OCI-LY1 (cell line): ENCODE results near the gene SMIM32.

Experiments
- H2AFZ ChIP-seq: fragments of 200-600 bp; sonication (generic), shearing (Covaris generic); 2 replicates; pipeline ENCODE4 v1.6.0; 2014; ENCODE audit warnings: antibody characterized with exemption, mild to moderate bottlenecking, low read length
- H3F3A ChIP-seq: fragments of 200-600 bp; sonication (generic), shearing (Covaris generic); 2 replicates; pipeline ENCODE4 v1.6.0; 2014; ENCODE audit warnings: mild to moderate bottlenecking, antibody characterized with exemption, low read length, moderate library complexity; ENCODE audit not compliant: insufficient read depth
- H3K27ac ChIP-seq: fragments of 200-600 bp; sonication (generic); 2 replicates; pipeline ENCODE4 v1.5.1; 2014; ENCODE audit warnings: low read length, mixed run types, mild to moderate bottlenecking, low read depth; ENCODE audit not compliant: poor library complexity, severe bottlenecking
- H3K27me3 ChIP-seq: fragments of 200-600 bp; sonication (generic); 2 replicates; pipeline ENCODE4 v1.6.0; 2014; ENCODE audit warnings: antibody characterized with exemption, mild to moderate bottlenecking, low read length, moderate library complexity; ENCODE audit not compliant: insufficient read depth
- H3K36me3 ChIP-seq: fragments of 200-600 bp; sonication (generic); 2 replicates; pipeline ENCODE4 v1.6.1; 2014; ENCODE audit warnings: mild to moderate bottlenecking, antibody characterized with exemption, low read length, moderate library complexity, mixed read lengths; ENCODE audit not compliant: insufficient read depth
- H3K4me1 ChIP-seq: fragments of 200-600 bp; sonication (generic); 2 replicates; pipeline ENCODE4 v1.5.1; 2014; ENCODE audit warnings: mild to moderate bottlenecking, low read length, moderate library complexity; ENCODE audit not compliant: insufficient read depth, severe bottlenecking
- H3K4me2 ChIP-seq: fragments of 200-600 bp; sonication (generic), shearing (Covaris generic); 2 replicates; pipeline ENCODE4 v1.6.1; 2014; ENCODE audit warnings: low read length
- H3K4me3 ChIP-seq: fragments of 200-600 bp; sonication (generic); 2 replicates; pipeline ENCODE4 v1.5.1; 2014; ENCODE audit warnings: low read length, low read depth, mild to moderate bottlenecking, mixed read lengths; ENCODE audit not compliant: poor library complexity, severe bottlenecking
- H3K79me2 ChIP-seq: fragments of 200-600 bp; shearing (Covaris generic); 2 replicates; pipeline ENCODE4 v1.6.1; 2016; ENCODE audit warnings: mixed run types, low read length, mixed read lengths; ENCODE audit not compliant: insufficient read depth
- H3K9ac ChIP-seq: fragments of 200-600 bp; sonication (generic), shearing (Covaris generic); 2 replicates; pipeline ENCODE4 v1.6.1; 2014; ENCODE audit warnings: mild to moderate bottlenecking, low read length, mixed read lengths
- H3K9me2 ChIP-seq: fragments of 200-600 bp; sonication (generic), shearing (Covaris generic); 2 replicates; pipeline ENCODE4 v1.6.1; 2014; ENCODE audit warnings: low read depth, mild to moderate bottlenecking, low read length, mixed read lengths
- H3K9me3 ChIP-seq: fragments of 200-600 bp; shearing (Covaris generic); 2 replicates; pipeline ENCODE4 v1.6.1; 2014; ENCODE audit warnings: low read length, mixed read lengths
- H4K20me1 ChIP-seq: fragments of 200-600 bp; sonication (generic), shearing (Covaris generic); 2 replicates; pipeline ENCODE4 v1.6.0; 2016; ENCODE audit warnings: mild to moderate bottlenecking, low read length; ENCODE audit not compliant: insufficient read depth
- EZH2 ChIP-seq: fragments of 200-600 bp; sonication (generic), shearing (Covaris generic); IDR thresholded peaks from 2 replicates; pipeline ENCODE4 v1.8.0; 2017; ENCODE audit warnings: borderline replicate concordance, mixed run types, mild to moderate bottlenecking, antibody characterized with exemption, low read length, moderate library complexity, mixed read lengths
- TF ChIP-seq, protein P1 (sequence below): fragments of 200-600 bp; sonication (generic), shearing (Covaris generic); IDR thresholded peaks from 2 replicates; pipeline ENCODE4 v1.5.1; 2017; ENCODE audit warnings: mild to moderate bottlenecking, antibody characterized with exemption, low read length, moderate library complexity, mixed read lengths

SMIM32 gene

DNA sequence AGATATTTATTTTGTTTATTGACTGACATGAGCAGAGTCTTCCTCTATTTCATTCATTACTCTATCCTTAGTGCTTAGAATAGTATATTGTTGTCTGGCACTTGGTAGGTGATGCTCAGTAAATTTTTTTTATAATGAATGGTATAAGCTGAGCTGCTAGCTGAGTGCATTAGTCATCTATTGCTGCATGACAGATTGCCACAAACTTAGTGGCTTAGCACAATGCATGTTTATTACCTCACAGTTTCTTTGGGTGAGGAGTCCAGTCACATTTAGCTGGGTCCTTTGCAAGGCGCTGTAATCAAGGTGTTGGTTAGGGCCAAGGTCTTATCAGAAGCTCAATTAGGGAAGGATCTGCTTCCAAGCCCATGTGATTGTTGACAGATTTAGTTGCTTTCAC is 37.2 kb downstream of the SMIM32 start:
- no peak overlapping the region for H3K4me3 ChIP-seq
- no peak overlapping the region for H3K9ac ChIP-seq
- TF ChIP-seq EZH2 = no peak
- TF ChIP-seq, protein P1, sequence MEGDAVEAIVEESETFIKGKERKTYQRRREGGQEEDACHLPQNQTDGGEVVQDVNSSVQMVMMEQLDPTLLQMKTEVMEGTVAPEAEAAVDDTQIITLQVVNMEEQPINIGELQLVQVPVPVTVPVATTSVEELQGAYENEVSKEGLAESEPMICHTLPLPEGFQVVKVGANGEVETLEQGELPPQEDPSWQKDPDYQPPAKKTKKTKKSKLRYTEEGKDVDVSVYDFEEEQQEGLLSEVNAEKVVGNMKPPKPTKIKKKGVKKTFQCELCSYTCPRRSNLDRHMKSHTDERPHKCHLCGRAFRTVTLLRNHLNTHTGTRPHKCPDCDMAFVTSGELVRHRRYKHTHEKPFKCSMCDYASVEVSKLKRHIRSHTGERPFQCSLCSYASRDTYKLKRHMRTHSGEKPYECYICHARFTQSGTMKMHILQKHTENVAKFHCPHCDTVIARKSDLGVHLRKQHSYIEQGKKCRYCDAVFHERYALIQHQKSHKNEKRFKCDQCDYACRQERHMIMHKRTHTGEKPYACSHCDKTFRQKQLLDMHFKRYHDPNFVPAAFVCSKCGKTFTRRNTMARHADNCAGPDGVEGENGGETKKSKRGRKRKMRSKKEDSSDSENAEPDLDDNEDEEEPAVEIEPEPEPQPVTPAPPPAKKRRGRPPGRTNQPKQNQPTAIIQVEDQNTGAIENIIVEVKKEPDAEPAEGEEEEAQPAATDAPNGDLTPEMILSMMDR = no peak
- no peak overlapping the region for H3K27ac ChIP-seq
- no peaks in the 10 kb centered on the region for H4K20me1 ChIP-seq
- peaks cover 2% of the 10 kb centered on the region for H3K4me1 ChIP-seq
- H3K27me3 ChIP-seq = no peaks in the 10 kb centered on the region
- H3K79me2 ChIP-seq = peaks cover 42% of the 10 kb centered on the region
- H3K9me2 ChIP-seq = no peaks in the 10 kb centered on the region
- no peak overlapping the region for H2AFZ ChIP-seq
- H3K4me2 ChIP-seq = no peak overlapping the region
- no peaks in the 10 kb centered on the region for H3F3A ChIP-seq
- H3K9me3 ChIP-seq = no peaks in the 10 kb centered on the region
- H3K36me3 ChIP-seq = peaks cover 70% of the 10 kb centered on the region

DNA sequence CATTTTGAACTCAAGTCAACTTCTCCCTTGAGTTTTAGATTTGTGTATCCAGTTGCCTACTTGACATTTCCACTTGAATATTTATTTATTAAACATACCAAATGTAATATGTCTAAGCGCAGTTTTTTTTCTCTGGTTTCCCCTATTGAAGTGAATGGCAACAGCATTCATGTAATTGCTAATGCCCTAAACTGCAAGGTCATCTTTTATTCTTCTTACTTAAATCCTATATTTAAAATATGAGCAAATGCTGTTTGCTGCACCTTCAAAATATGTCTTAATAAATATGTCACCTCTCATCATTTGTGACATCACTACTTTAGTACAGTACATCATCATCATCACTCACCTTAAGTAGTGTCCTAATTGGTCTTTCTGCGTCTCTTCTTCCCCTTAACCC is 37.9 kb downstream of the SMIM32 start:
- no peaks in the 10 kb centered on the region for H3K4me1 ChIP-seq
- no peaks in the 10 kb centered on the region for H4K20me1 ChIP-seq
- H3K27ac ChIP-seq = no peak overlapping the region
- peaks cover 65% of the 10 kb centered on the region for H3K36me3 ChIP-seq
- peaks cover 49% of the 10 kb centered on the region for H3K79me2 ChIP-seq
- no peaks in the 10 kb centered on the region for H3K9me2 ChIP-seq
- TF ChIP-seq EZH2 = no peak
- TF ChIP-seq, protein P1 = no peak
- H3K9me3 ChIP-seq = no peaks in the 10 kb centered on the region
- no peak overlapping the region for H2AFZ ChIP-seq
- H3K4me3 ChIP-seq = no peak overlapping the region
- H3K4me2 ChIP-seq = no peak overlapping the region
- no peaks in the 10 kb centered on the region for H3K27me3 ChIP-seq
- no peaks in the 10 kb centered on the region for H3F3A ChIP-seq
- H3K9ac ChIP-seq = no peak overlapping the region

DNA sequence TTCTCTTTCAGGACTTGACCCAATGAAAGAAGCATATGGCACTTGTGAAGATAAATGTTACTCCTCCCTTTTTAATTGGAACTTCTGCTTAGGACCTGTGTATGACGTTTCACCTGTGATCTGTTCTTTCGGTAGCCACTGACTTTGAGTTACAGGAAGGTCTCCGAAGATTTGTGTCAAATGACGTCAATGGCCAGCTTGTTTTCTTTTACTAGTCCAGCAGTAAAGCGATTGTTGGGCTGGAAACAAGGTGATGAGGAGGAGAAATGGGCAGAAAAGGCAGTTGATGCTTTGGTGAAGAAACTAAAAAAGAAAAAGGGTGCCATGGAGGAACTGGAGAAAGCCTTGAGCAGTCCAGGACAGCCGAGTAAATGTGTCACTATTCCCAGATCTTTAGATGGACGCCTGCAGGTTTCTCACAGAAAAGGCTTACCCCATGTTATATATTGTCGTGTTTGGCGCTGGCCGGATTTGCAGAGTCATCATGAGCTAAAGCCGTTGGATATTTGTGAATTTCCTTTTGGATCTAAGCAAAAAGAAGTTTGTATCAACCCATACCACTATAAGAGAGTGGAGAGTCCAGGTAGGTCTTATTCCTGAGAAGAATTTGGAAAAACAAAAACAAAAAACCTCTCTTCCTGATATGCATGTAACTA is 39.3 kb downstream of the SMIM32 start:
- Histone ChIP-seq H3K79me2 (peaks cover 55% of the 10 kb centered on the region), H3K9me2 (no peaks in the 10 kb centered on the region), H3K4me3 (no peak overlapping the region), H3K9me3 (no peaks in the 10 kb centered on the region), H4K20me1 (no peaks in the 10 kb centered on the region), H3K36me3 (peaks cover 61% of the 10 kb centered on the region), H3K9ac (no peak overlapping the region), H3K4me1 (no peaks in the 10 kb centered on the region), H3K27me3 (no peaks in the 10 kb centered on the region), H2AFZ (no peak overlapping the region), H3K27ac (no peak overlapping the region), H3K4me2 (no peak overlapping the region), H3F3A (no peaks in the 10 kb centered on the region)
- TF ChIP-seq, protein P1 = no peak
- TF ChIP-seq EZH2 = no peak
